GM23338 (cell line): Measurements from ENCODE around the gene ACADVL. TPM values are rescaled to one million over a fixed set of nuclear protein-coding genes. Genes with fewer than 3 reads are reported as not detected.

Experiments
- ATAC-seq: fragments of 200-7000 bp; cut with Tn5 transposase; 3 replicates; pipeline ENCODE4 v1.9.1; 2020
- DNase-seq: peaks from one replicate; pipeline ENCODE4 v3.0.0-alpha.2; 2015; ENCODE audit warnings: low spot score
- H2AFZ ChIP-seq: fragments of 200-600 bp; sonication (generic); 2 replicates; pipeline ENCODE4 v1.8.0; 2016; ENCODE audit warnings: antibody characterized with exemption, mild to moderate bottlenecking, moderate library complexity
- H3F3A ChIP-seq: fragments of 200-600 bp; sonication (generic); replicated peaks from 2 replicates; pipeline ENCODE4 v1.8.0; 2017; ENCODE audit warnings: antibody characterized with exemption, mixed run types, low read depth
- H3K27ac ChIP-seq: fragments of 200-600 bp; sonication (generic); 2 replicates; pipeline ENCODE4 v1.6.1; 2016; ENCODE audit warnings: low read depth
- H3K27me3 ChIP-seq: fragments of 200-600 bp; sonication (generic); 2 replicates; pipeline ENCODE4 v1.8.0; 2016; ENCODE audit warnings: mild to moderate bottlenecking, mixed run types, moderate library complexity; ENCODE audit not compliant: insufficient read depth
- H3K36me3 ChIP-seq: fragments of 200-600 bp; sonication (generic); 2 replicates; pipeline ENCODE4 v1.8.0; 2016; ENCODE audit warnings: mild to moderate bottlenecking; ENCODE audit not compliant: insufficient read depth
- H3K4me1 ChIP-seq: fragments of 200-600 bp; sonication (generic); 2 replicates; pipeline ENCODE4 v1.8.0; 2016; ENCODE audit warnings: mild to moderate bottlenecking, moderate library complexity; ENCODE audit not compliant: insufficient read depth
- H3K4me2 ChIP-seq: fragments of 200-600 bp; sonication (generic); 2 replicates; pipeline ENCODE4 v1.7.1; 2017; ENCODE audit warnings: mixed run types
- H3K4me3 ChIP-seq: fragments of 200-600 bp; sonication (generic); 2 replicates; pipeline ENCODE4 v1.6.1; 2016; ENCODE audit warnings: mixed run types
- H3K79me2 ChIP-seq: fragments of 200-600 bp; sonication (generic); replicated peaks from 2 replicates; pipeline ENCODE4 v1.8.0; 2017; ENCODE audit warnings: mild to moderate bottlenecking; ENCODE audit not compliant: insufficient read depth
- H3K9me2 ChIP-seq: fragments of 200-600 bp; sonication (generic); 2 replicates; pipeline ENCODE4 v1.8.0; 2017; ENCODE audit not compliant: insufficient read depth
- H4K20me1 ChIP-seq: fragments of 200-600 bp; sonication (generic); replicated peaks from 2 replicates; pipeline ENCODE4 v1.8.0; 2017; ENCODE audit warnings: mild to moderate bottlenecking; ENCODE audit not compliant: insufficient read depth
- H3K27ac Mint-ChIP-seq: 2 replicates; pipeline ENCODE4 v1.8.0; 2020; ENCODE audit warnings: inconsistent platforms, mild to moderate bottlenecking, moderate library complexity, mixed read lengths
- H3K27me3 Mint-ChIP-seq: 3 replicates; pipeline ENCODE4 v1.8.0; 2022; ENCODE audit warnings: low read depth, mild to moderate bottlenecking, moderate library complexity, mixed read lengths, inconsistent platforms; ENCODE audit not compliant: insufficient read depth, poor library complexity
- H3K36me3 Mint-ChIP-seq: 3 replicates; pipeline ENCODE4 v1.8.0; 2021; ENCODE audit warnings: low read depth, mild to moderate bottlenecking, inconsistent platforms, moderate library complexity, mixed read lengths
- H3K4me1 Mint-ChIP-seq: 3 replicates; pipeline ENCODE4 v1.8.0; 2020; ENCODE audit warnings: mild to moderate bottlenecking, inconsistent platforms, mixed read lengths
- H3K4me3 Mint-ChIP-seq: 3 replicates; pipeline ENCODE4 v1.8.0; 2021; ENCODE audit warnings: moderate library complexity, mild to moderate bottlenecking, inconsistent platforms, mixed read lengths
- H3K9me3 Mint-ChIP-seq: 3 replicates; pipeline ENCODE4 v1.8.0; 2020; ENCODE audit warnings: moderate library complexity, mild to moderate bottlenecking, inconsistent platforms, mixed read lengths
- CTCF ChIP-seq, 2 experiments: fragments of 200-600 bp in 1 of 2; sonication (generic) in 1 of 2; conservative IDR thresholded peaks; 2 replicates each; pipeline versions ENCODE4 v1.5.1 to v1.6.1; 2016 to 2017; ENCODE audit warnings: antibody characterized with exemption in 2 of 2, low read depth in 2 of 2, mild to moderate bottlenecking in 2 of 2, moderate library complexity in 1 of 2
- EZH2 ChIP-seq: fragments of 200-600 bp; sonication (generic); IDR thresholded peaks from one replicate; pipeline ENCODE4 v1.8.0; 2017; ENCODE audit warnings: antibody characterized with exemption, mild to moderate bottlenecking, low read depth; ENCODE audit not compliant: unreplicated experiment
- JUNB ChIP-seq: IDR thresholded peaks from one replicate; pipeline ENCODE4 v1.6.1; 2016; ENCODE audit warnings: antibody characterized with exemption; ENCODE audit not compliant: unreplicated experiment
- POLR2AphosphoS5 ChIP-seq: IDR thresholded peaks from 2 replicates; pipeline ENCODE4 v1.6.1; 2016; ENCODE audit warnings: antibody characterized with exemption, low read depth
- polyA plus RNA-seq: library from polyadenylated mRNA; unstranded; fragments of >200 nt; fragmentation: Nextera tagmentation; extraction: Ambion mirVana; gene quantifications from 2 replicates; pipeline ENCODE4 v1.2.1, GENCODE V29; 2016
- total RNA-seq: library from RNA; depleted of rRNA; stranded (reverse); fragments of >200 nt; shearing (Covaris generic); gene quantifications from 2 replicates; pipeline ENCODE4 v1.2.3, GENCODE V29; 2014

ACADVL gene
- total and polyA plus RNA-seq, 2 experiments from 2014 or later, result 152 to 156 TPM

- H3K4me3 ChIP-seq, result peak overlapping the region; percentile 83
- peak; percentile 14; the same call in 1 of the 2 replicates for TF ChIP-seq POLR2AphosphoS5
- peak; percentile 54 to 73 for TF ChIP-seq CTCF (conservative IDR thresholded peaks at IDR 0.05; ENCODE audit: low read depth in 2 of 2)
- TF ChIP-seq EZH2, result no peak
- peaks cover 48% of the 10 kb centered on the region for H3K27me3 Mint-ChIP-seq
- peaks cover 27% of the 10 kb centered on the region for H4K20me1 ChIP-seq
- no peak overlapping the region for H2AFZ ChIP-seq
- no peaks in the 10 kb centered on the region for H3K27me3 ChIP-seq
- peaks cover 44% of the 10 kb centered on the region for H3K4me1 Mint-ChIP-seq
- DNase-seq (peak; percentile 75), ATAC-seq (peak; percentile 53)
- peaks cover 11% of the 10 kb centered on the region; the same call in 1 of the 2 replicates for H3K36me3 ChIP-seq
- peaks cover 19% of the 10 kb centered on the region for H3F3A ChIP-seq
- H3K27ac ChIP-seq, result no peak overlapping the region
- H3K9me3 Mint-ChIP-seq, result no peaks in the 10 kb centered on the region; the same call in 1 of the 3 replicates
- H3K9me2 ChIP-seq, result no peaks in the 10 kb centered on the region
- peak overlapping the region; percentile 89 for H3K27ac Mint-ChIP-seq
- H3K4me2 ChIP-seq, result peak overlapping the region; percentile 92
- H3K4me3 Mint-ChIP-seq, result peak overlapping the region; percentile 91
- H3K36me3 Mint-ChIP-seq, result peaks cover 51% of the 10 kb centered on the region
- peaks cover 39% of the 10 kb centered on the region for H3K4me1 ChIP-seq
- H3K79me2 ChIP-seq, result peaks cover 12% of the 10 kb centered on the region
These were observed 997 bp downstream of the ACADVL start for GRCh38 chr17:7220593-7221277.

- peaks cover 55% of the 10 kb centered on the region for H3K36me3 Mint-ChIP-seq
- no peak overlapping the region for H2AFZ ChIP-seq
- no peaks in the 10 kb centered on the region for H3K27me3 ChIP-seq
- H3K9me3 Mint-ChIP-seq, result no peaks in the 10 kb centered on the region; the same call in 1 of the 3 replicates
- H3K27ac Mint-ChIP-seq, result no peak overlapping the region; the same call in 1 of the 2 replicates
- peaks cover 19% of the 10 kb centered on the region for H3F3A ChIP-seq
- peaks cover 33% of the 10 kb centered on the region for H3K4me1 ChIP-seq
- TF ChIP-seq POLR2AphosphoS5, result 0 out of 2 replicates have a peak, but pooled peaks have one; percentile 53
- TF ChIP-seq JUNB, result no peak
- H4K20me1 ChIP-seq, result peaks cover 27% of the 10 kb centered on the region
- H3K36me3 ChIP-seq, result peaks cover 11% of the 10 kb centered on the region; the same call in 1 of the 2 replicates
- no peaks in the 10 kb centered on the region for H3K9me2 ChIP-seq
- DNase-seq, result no peak
- peaks cover 37% of the 10 kb centered on the region for H3K4me1 Mint-ChIP-seq
- peaks cover 48% of the 10 kb centered on the region for H3K27me3 Mint-ChIP-seq
- peak overlapping the region; percentile 91; the same call in 2 of the 3 replicates for H3K4me3 Mint-ChIP-seq
- no peak overlapping the region for H3K4me3 ChIP-seq
- H3K4me2 ChIP-seq, result 0 out of 2 replicates have a peak overlapping the region, but pooled peaks have one; percentile 92
- no peak overlapping the region for H3K27ac ChIP-seq
- ATAC-seq, result no peak
- H3K79me2 ChIP-seq, result peaks cover 6% of the 10 kb centered on the region
These were observed 1.7 kb downstream of the ACADVL start for GRCh38 chr17:7221278-7222092.
